Right lobe of liver (tissue), 4 donors: ENCODE measurements around the gene HLA-DPB1.

Experiments
- POLR2A ChIP-seq: fragments of 450-650 bp; IDR thresholded peaks from one replicate; pipeline ENCODE4 v1.6.1; 2017; ENCODE audit warnings: antibody characterized with exemption, mild to moderate bottlenecking
- TF ChIP-seq, protein P1 (sequence below), 4 donors: fragments of 200-600 bp in 3 of 4; fragments of 450-650 bp in 1 of 4; IDR thresholded peaks; one replicate each; pipeline versions ENCODE4 v1.5.1 to v1.8.0; 2016 to 2022; ENCODE audit warnings: antibody characterized with exemption in 4 of 4, mild to moderate bottlenecking in 2 of 4
- donor health status: DM: no; HTN: no; CAD: no.
- donor health status: DM: no; HTN: no; CAD: no.
- donor health status: DM: no; HTN: yes; CAD: no.

DNA sequence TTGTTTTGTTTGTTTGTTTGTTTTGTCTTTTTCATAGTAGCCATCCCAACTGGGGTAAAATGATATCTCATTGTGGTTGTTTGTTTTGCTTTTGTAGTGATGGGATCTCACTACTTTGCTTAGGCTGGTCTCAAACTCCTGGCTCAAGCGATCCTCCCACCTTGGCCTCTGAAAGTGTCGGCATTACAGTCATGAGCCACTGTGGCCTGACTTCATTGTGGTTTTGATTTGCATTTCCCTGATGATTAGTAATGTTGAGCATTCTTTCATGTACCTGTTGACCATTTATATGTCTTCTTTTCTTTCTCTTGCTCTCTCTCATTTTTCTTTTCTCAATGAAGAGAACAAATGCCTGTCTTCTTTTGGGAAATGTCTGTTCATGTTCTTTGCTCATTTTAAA, 35.6 kb upstream of the HLA-DPB1 start:
- TF ChIP-seq, protein P1, sequence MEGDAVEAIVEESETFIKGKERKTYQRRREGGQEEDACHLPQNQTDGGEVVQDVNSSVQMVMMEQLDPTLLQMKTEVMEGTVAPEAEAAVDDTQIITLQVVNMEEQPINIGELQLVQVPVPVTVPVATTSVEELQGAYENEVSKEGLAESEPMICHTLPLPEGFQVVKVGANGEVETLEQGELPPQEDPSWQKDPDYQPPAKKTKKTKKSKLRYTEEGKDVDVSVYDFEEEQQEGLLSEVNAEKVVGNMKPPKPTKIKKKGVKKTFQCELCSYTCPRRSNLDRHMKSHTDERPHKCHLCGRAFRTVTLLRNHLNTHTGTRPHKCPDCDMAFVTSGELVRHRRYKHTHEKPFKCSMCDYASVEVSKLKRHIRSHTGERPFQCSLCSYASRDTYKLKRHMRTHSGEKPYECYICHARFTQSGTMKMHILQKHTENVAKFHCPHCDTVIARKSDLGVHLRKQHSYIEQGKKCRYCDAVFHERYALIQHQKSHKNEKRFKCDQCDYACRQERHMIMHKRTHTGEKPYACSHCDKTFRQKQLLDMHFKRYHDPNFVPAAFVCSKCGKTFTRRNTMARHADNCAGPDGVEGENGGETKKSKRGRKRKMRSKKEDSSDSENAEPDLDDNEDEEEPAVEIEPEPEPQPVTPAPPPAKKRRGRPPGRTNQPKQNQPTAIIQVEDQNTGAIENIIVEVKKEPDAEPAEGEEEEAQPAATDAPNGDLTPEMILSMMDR (IDR thresholded peaks at IDR 0.05), result no peak
- no peak for TF ChIP-seq POLR2A
